Stimulated activated memory B cell treated with anti-CD40 and anti-IgM and Interleukin-4, amounts not matched to agents 10 μg/mL and 1 μg/mL and 100 μg/mL, for 72 hours (primary cell): Measurements from ENCODE around the gene CBX4.
A peak's percentile ranks its signal among the peaks of the same experiment; 100 is the strongest.

Experiments used
- ATAC-seq: fragments of 150-1000 bp; cut with Tn5 transposase; 2 replicates; pipeline ENCODE4 v1.10.0; 2021
- H3K27ac Mint-ChIP-seq: one replicate; pipeline ENCODE4 v1.8.0; 2022; ENCODE audit warnings: mild to moderate bottlenecking, mixed read lengths
- H3K27me3 Mint-ChIP-seq: one replicate; pipeline ENCODE4 v1.8.0; 2022; ENCODE audit warnings: mixed read lengths
- H3K36me3 Mint-ChIP-seq: one replicate; pipeline ENCODE4 v1.8.0; 2022; ENCODE audit warnings: mixed read lengths
- H3K4me1 Mint-ChIP-seq: one replicate; pipeline ENCODE4 v1.8.0; 2022; ENCODE audit warnings: mixed read lengths
- H3K4me3 Mint-ChIP-seq: one replicate; pipeline ENCODE4 v1.8.0; 2022; ENCODE audit warnings: mild to moderate bottlenecking, moderate library complexity, mixed read lengths
- H3K9me3 Mint-ChIP-seq: one replicate; pipeline ENCODE4 v1.8.0; 2022; ENCODE audit warnings: mixed read lengths

The CBX4 gene

GRCh38 chr17:79804856-79805696 is 34.2 kb downstream of the CBX4 start:
- no peak for ATAC-seq
- Mint-ChIP-seq H3K9me3 (no peaks in the 10 kb centered on the region), H3K27ac (peak overlapping the region; percentile 55)

GRCh38 chr17:79803997-79804855 is 35.0 kb downstream of the CBX4 start:
- peaks cover 5% of the 10 kb centered on the region for H3K36me3 Mint-ChIP-seq
- peaks cover 5% of the 10 kb centered on the region for H3K9me3 Mint-ChIP-seq
- H3K27me3 Mint-ChIP-seq = peaks cover 83% of the 10 kb centered on the region
- H3K4me3 Mint-ChIP-seq = peak overlapping the region; percentile 66
- H3K27ac Mint-ChIP-seq = peak overlapping the region; percentile 55
- ATAC-seq = peak; percentile 93
- H3K4me1 Mint-ChIP-seq = peaks cover 42% of the 10 kb centered on the region

More at GRCh38 chr17:79804856-79805696, 34.2 kb downstream of the CBX4 start:
- peaks cover 83% of the 10 kb centered on the region for H3K27me3 Mint-ChIP-seq
- H3K36me3 Mint-ChIP-seq = no peaks in the 10 kb centered on the region
- peaks cover 34% of the 10 kb centered on the region for H3K4me1 Mint-ChIP-seq
- H3K4me3 Mint-ChIP-seq = peak overlapping the region; percentile 66

- no peak overlapping the region for H3K27ac Mint-ChIP-seq
- H3K4me1 Mint-ChIP-seq = peaks cover 38% of the 10 kb centered on the region
- H3K27me3 Mint-ChIP-seq = peaks cover 83% of the 10 kb centered on the region
- H3K36me3 Mint-ChIP-seq = peaks cover 5% of the 10 kb centered on the region
- ATAC-seq = no peak
- H3K9me3 Mint-ChIP-seq = peaks cover 5% of the 10 kb centered on the region
- H3K4me3 Mint-ChIP-seq = peak overlapping the region; percentile 13
Measured at GRCh38 chr17:79803421-79803996, 35.7 kb downstream of the CBX4 start.

GRCh38 chr17:79802736-79803420 is 36.4 kb downstream of the CBX4 start:
- no peak overlapping the region for H3K4me3 Mint-ChIP-seq
- H3K9me3 Mint-ChIP-seq = peaks cover 5% of the 10 kb centered on the region
- no peak overlapping the region for H3K27ac Mint-ChIP-seq
- peaks cover 81% of the 10 kb centered on the region for H3K27me3 Mint-ChIP-seq
- peaks cover 5% of the 10 kb centered on the region for H3K36me3 Mint-ChIP-seq
- no peak for ATAC-seq
- peaks cover 40% of the 10 kb centered on the region for H3K4me1 Mint-ChIP-seq

DNA sequence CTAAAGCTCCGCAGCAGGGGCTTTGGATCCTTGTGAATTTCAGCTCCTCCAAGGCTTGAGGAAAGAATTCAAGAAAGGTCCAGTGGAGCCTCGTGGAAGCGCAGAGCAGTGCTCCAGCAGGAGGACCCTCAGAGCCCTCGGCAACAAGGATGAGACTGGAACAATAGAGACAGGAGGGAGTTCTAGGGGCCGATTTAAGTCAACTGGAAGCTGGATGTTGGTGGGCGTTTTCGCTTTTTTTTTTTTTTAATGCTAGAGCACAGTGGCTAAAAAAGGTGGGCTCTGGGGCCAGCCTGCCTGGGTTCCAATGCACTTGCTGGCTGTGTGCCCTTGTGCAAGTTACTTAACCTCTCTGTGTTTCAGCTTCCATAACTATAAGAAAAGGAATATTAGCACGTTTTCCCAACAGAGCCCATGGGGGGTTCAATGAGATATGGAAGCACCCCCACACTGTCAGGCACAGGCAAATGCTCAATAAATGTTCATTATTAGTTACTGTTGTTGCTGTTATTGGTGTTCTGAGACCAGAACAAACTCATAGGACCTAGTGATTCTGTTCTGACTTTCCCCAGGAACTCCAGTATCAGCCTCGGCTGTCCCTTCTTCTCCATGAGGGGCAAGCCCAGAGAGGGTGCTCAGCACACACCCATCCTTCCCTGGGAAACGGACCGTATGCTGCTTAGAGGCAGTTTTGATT is 37.1 kb downstream of the CBX4 start:
- no peak for ATAC-seq
- peaks cover 40% of the 10 kb centered on the region for H3K4me1 Mint-ChIP-seq

GRCh38 chr17:79801156-79802038 is 37.8 kb downstream of the CBX4 start:
- no peak overlapping the region for H3K4me3 Mint-ChIP-seq
- no peak overlapping the region for H3K27ac Mint-ChIP-seq

More for the DNA sequence above, 37.1 kb downstream of the CBX4 start:
- Mint-ChIP-seq H3K36me3 (peaks cover 5% of the 10 kb centered on the region), H3K27ac (no peak overlapping the region), H3K4me3 (no peak overlapping the region), H3K9me3 (peaks cover 5% of the 10 kb centered on the region), H3K27me3 (peaks cover 75% of the 10 kb centered on the region)

GRCh38 chr17:79800325-79801155 is 38.7 kb downstream of the CBX4 start:
- Mint-ChIP-seq H3K27ac (no peak overlapping the region), H3K9me3 (peaks cover 5% of the 10 kb centered on the region), H3K36me3 (peaks cover 5% of the 10 kb centered on the region), H3K4me3 (peak overlapping the region; percentile 21), H3K27me3 (peaks cover 58% of the 10 kb centered on the region), H3K4me1 (peaks cover 46% of the 10 kb centered on the region)
- no peak for ATAC-seq

More at GRCh38 chr17:79801156-79802038, 37.8 kb downstream of the CBX4 start:
- peaks cover 67% of the 10 kb centered on the region for H3K27me3 Mint-ChIP-seq
- ATAC-seq = no peak
- H3K9me3 Mint-ChIP-seq = peaks cover 5% of the 10 kb centered on the region
- peaks cover 5% of the 10 kb centered on the region for H3K36me3 Mint-ChIP-seq
- peaks cover 41% of the 10 kb centered on the region for H3K4me1 Mint-ChIP-seq

DNA sequence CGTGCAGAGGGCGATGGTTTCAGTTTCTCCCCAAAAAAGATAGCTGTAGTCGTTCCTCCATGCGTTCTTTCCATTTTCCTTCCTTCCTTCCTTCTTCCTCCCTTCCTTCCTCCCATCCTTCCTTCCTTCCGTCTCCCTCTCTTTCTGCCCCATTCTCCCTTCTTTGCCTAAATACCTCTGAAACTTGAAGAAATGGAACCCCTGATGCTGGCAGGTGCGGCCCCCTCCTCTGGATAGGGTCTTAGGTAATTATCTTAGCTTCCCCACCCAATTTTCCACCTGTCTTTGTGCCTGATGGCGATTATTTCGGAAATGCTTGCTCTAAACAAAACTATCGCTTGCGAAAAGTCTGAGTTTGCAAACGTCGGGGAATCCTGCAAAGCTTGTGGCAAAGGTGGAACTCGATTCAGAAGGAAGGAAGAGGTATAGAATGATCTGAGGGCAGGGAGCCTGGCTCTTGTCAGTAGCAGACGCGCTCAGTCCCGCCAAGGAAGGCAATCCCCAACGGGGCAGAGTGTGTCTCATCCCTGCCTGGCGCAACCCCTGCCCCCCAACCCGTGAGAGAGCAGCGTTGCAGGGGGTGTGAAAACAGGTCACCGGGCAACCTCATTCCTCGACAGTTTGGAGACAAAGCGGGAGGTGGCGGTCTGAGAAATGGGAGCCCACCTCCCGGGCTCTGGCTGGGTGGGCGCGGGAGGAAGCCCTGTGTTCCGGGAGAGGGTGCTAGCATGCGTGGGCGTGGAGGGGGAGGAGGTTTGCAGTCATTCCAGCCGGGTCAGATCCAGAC is 39.5 kb downstream of the CBX4 start:
- H3K4me3 Mint-ChIP-seq = peak overlapping the region; percentile 33
- peaks cover 50% of the 10 kb centered on the region for H3K27me3 Mint-ChIP-seq
- H3K4me1 Mint-ChIP-seq = peaks cover 38% of the 10 kb centered on the region
- peaks cover 5% of the 10 kb centered on the region for H3K9me3 Mint-ChIP-seq
- peaks cover 5% of the 10 kb centered on the region for H3K36me3 Mint-ChIP-seq
- ATAC-seq = no peak
- no peak overlapping the region for H3K27ac Mint-ChIP-seq

GRCh38 chr17:79799174-79799537 is 40.1 kb downstream of the CBX4 start:
- Mint-ChIP-seq H3K4me3 (no peak overlapping the region), H3K9me3 (peaks cover 5% of the 10 kb centered on the region), H3K27me3 (peaks cover 44% of the 10 kb centered on the region), H3K36me3 (peaks cover 5% of the 10 kb centered on the region), H3K4me1 (peaks cover 32% of the 10 kb centered on the region), H3K27ac (no peak overlapping the region)
- ATAC-seq = no peak

DNA sequence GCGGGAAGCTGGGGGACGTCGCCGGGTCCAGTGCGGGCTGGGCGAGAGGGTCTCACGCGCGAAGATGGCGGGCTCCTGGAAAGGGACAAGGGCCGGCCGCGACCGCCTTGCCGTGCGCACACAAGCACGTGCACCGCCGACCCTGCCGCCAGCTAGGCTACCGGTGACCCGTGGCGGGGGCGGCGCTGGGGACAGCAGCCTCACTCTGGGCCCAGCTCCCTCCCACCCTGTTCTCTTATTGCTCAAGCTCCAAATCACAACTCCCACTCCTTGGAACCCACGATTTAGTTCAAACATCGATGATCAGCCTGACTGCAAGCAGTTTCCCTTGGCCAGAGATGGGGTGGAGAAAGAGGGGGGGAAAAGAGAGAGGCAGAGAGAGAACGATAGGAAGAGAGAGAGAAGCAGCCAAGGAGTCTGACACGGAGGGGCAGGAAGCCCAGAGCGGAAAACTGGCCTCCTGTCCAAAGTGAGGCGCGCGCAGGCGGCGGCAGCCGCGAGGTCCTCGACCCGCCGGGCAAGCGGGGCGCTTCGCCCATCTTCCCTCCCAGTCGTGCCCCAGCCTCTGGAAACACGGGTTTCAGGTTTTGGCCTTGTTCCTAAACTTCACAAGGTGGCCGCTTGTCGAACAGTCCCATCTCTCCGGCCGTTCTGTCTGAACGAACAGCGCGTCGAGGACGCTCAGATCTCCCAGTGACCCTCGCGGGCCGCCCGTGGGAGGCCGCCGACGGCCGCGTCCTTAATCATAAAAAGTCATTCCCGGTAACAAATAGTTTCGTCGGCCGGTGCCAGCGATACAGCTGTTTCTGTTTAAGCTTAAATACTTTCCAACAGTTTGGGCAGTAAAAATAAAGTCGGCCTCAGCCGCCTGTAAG is 40.7 kb downstream of the CBX4 start:
- Mint-ChIP-seq H3K36me3 (peaks cover 5% of the 10 kb centered on the region), H3K4me3 (peak overlapping the region; percentile 51), H3K27me3 (peaks cover 41% of the 10 kb centered on the region), H3K27ac (no peak overlapping the region), H3K9me3 (peaks cover 5% of the 10 kb centered on the region), H3K4me1 (peaks cover 32% of the 10 kb centered on the region)
- no peak for ATAC-seq

- H3K4me3 Mint-ChIP-seq = no peak overlapping the region
Measured at GRCh38 chr17:79797492-79798298, 41.5 kb downstream of the CBX4 start.

More at GRCh38 chr17:79797492-79798298, 41.5 kb downstream of the CBX4 start:
- Mint-ChIP-seq H3K36me3 (peaks cover 5% of the 10 kb centered on the region), H3K27ac (peak overlapping the region; percentile 79), H3K4me1 (peaks cover 32% of the 10 kb centered on the region), H3K27me3 (peaks cover 41% of the 10 kb centered on the region), H3K9me3 (peaks cover 5% of the 10 kb centered on the region)
- ATAC-seq = peak; percentile 25
